Rectal smooth muscle tissue (tissue), 1 donor: Measurements from ENCODE around the gene PRXL2B.

Source experiments
- H3K27ac ChIP-seq: one replicate; pipeline ENCODE4 v1.7.0; 2013; ENCODE audit warnings: low read depth, low read length, inconsistent platforms
- H3K27me3 ChIP-seq: one replicate; pipeline ENCODE4 v1.7.0; 2013; ENCODE audit warnings: low read length; ENCODE audit not compliant: control insufficient read depth, insufficient read depth
- H3K36me3 ChIP-seq: one replicate; pipeline ENCODE4 v1.7.0; 2013; ENCODE audit warnings: low read length; ENCODE audit not compliant: control insufficient read depth, insufficient read depth
- H3K4me1 ChIP-seq: one replicate; pipeline ENCODE4 v1.7.0; 2013; ENCODE audit warnings: low read length; ENCODE audit not compliant: control insufficient read depth, insufficient read depth
- H3K4me3 ChIP-seq: one replicate; pipeline ENCODE4 v1.7.0; 2013; ENCODE audit warnings: low read length
- H3K9ac ChIP-seq: one replicate; pipeline ENCODE4 v1.7.0; 2013; ENCODE audit warnings: low read length

The PRXL2B gene

DNA sequence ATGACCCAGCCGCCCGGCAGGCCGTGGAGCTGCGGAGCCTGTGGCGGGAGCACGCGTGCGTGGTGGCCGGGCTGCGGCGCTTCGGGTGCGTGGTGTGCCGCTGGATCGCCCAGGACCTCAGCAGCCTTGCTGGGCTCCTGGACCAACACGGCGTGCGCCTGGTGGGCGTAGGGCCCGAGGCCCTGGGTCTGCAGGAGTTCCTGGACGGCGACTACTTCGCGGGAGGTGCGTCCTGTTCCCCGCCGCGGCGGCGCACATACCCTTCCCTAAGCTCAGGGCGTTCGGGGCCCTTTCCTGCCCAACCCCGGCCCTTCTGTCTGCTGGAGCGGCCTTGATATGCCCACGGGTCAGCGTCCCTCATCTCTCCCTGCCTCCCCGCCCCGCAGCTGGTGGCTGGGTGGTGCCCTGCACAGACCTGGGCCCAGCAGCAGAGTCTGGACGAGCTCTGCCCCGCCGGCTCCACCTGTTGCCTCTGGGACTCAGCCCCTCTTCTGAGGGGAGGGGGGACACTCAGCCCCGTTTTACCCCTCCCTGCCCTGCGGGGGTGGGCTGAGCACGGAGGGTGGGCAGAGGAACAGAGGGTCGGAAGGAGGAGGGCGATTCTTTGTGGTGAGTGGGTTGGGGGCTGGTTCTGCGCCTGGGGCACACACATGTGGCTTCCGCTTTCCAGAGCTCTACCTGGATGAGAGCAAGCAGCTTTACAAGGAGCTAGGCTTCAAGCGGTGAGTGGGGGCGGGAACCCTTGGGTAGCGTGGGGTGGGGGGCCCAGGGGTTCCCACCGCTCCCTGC, 688 bp downstream of the PRXL2B start:
- no peaks in the 10 kb centered on the region for H3K4me1 ChIP-seq

DNA sequence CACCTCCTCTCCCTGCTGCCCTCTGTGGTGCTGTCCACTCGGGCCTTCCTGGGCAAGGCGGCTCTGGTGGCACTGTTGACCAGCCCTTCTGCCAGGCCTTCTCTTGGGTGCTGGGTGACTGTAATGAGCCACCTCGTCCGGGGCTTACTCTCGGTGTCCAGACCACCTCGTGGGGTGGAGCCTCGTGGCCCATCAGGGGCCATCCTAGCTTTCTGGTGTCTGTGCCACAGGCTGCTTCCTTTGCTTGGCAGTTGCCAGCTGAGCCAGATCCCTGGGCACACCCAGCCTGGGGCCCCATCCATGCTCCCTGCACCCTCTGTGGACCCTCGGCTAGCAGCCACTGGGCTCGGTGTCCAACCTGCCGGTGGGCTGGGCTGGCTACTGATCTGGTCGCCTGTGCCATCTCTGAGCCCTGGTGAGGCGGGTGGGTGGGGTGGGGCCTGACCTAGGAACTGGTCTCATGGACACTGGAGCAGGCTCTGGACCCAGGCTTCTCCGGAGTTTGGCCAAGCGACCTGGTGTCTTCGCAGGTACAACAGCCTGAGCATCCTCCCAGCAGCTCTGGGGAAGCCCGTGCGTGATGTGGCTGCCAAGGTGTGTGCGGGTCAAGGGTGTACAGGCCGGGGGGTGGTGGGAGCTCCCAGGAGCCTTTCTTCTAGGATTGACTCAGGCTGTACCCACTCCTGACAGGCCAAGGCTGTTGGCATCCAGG, 1.4 kb downstream of the PRXL2B start:
- no peaks in the 10 kb centered on the region for H3K27me3 ChIP-seq
- no peaks in the 10 kb centered on the region for H3K4me1 ChIP-seq
- no peak overlapping the region for H3K27ac ChIP-seq
- H3K36me3 ChIP-seq: peaks cover 3% of the 10 kb centered on the region
- H3K4me3 ChIP-seq: peak overlapping the region; percentile 78
- no peak overlapping the region for H3K9ac ChIP-seq

More for the DNA sequence above, 688 bp downstream of the PRXL2B start:
- H3K4me3 ChIP-seq: peak overlapping the region; percentile 78
- no peak overlapping the region for H3K9ac ChIP-seq
- peaks cover 3% of the 10 kb centered on the region for H3K36me3 ChIP-seq
- H3K27me3 ChIP-seq: no peaks in the 10 kb centered on the region
- H3K27ac ChIP-seq: peak overlapping the region; percentile 65

DNA sequence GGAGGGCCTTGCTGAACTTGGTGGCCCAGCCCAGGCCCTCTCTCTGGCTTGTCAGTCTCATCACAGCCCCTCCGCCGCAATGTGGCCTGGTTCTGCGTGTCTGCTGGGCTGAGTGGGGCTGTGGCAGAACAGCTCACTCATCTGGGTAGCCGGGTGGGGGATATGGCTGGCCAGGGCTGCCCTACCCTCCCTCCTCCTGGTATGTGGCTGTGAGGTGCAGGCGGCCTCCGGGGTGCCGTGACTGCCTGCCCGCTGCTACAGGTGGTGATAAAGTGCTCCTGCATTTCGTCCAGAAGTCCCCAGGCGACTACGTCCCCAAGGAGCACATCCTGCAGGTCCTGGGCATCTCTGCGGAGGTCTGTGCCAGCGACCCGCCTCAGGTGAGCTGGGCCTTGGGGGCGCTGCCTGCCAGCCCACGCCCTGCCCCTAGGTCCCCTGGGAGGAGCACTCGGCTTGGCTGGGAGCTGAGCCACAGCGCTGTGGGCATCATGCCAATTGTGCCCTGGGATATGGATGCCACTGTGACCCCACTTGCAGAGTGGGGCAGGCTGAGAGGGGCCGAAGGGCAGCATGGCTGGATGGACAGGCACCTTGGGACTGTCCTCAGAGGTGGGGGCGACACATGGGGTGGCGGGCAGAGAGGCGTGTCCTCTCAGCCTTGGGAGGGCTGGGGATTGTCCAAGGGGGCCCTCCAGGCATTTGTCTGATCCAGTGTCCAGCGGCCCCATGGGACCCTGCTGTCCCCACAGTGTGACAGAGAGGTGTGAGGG, 2.3 kb downstream of the PRXL2B start:
- Histone ChIP-seq H3K4me1 (no peaks in the 10 kb centered on the region), H3K4me3 (no peak overlapping the region)

DNA sequence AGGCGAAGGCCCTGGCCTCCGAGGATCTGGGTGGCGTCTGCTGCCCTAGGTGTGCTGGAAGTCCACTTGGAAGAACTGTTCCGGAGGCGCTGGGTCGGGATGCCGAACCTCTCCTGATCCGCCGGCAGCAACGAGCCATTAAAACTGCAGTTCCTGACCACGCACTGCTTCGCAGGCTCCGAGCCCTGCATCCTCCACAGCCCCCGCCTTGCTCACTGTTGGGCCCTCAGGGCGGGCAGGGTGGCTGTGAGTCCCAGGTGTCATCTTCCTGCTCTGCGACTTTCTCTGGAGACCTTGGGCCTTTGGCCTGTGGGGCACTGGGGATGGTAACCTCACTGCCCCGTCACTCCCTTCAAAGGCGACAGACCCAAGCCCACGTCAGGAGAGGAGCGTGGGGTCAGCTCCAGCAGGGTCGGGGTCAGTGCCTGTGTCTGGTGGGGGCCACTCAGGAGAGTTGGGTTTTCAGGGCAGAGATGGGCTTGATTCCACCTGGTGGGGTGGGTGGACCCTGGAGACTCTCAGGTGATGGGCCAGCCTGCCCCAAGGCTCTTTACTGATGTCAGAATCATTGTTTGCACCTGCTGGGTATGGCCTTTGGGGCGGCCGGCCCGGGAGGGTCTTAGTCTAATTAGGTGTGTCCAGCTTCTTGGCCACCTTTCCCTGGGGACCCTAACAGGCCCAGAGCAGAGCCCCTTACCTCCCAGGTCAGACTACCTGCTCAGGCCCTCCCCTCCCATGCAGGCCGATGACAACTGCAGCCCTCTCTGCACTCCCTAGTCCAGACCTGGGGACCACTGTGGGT, 3.1 kb downstream of the PRXL2B start:
- Histone ChIP-seq H3K4me3 (no peak overlapping the region), H3K36me3 (peaks cover 3% of the 10 kb centered on the region), H3K9ac (no peak overlapping the region), H3K27ac (no peak overlapping the region), H3K27me3 (no peaks in the 10 kb centered on the region), H3K4me1 (no peaks in the 10 kb centered on the region)

More for the DNA sequence above, 2.3 kb downstream of the PRXL2B start:
- H3K9ac ChIP-seq: no peak overlapping the region
- no peaks in the 10 kb centered on the region for H3K27me3 ChIP-seq
- peaks cover 3% of the 10 kb centered on the region for H3K36me3 ChIP-seq
- H3K27ac ChIP-seq: no peak overlapping the region

DNA sequence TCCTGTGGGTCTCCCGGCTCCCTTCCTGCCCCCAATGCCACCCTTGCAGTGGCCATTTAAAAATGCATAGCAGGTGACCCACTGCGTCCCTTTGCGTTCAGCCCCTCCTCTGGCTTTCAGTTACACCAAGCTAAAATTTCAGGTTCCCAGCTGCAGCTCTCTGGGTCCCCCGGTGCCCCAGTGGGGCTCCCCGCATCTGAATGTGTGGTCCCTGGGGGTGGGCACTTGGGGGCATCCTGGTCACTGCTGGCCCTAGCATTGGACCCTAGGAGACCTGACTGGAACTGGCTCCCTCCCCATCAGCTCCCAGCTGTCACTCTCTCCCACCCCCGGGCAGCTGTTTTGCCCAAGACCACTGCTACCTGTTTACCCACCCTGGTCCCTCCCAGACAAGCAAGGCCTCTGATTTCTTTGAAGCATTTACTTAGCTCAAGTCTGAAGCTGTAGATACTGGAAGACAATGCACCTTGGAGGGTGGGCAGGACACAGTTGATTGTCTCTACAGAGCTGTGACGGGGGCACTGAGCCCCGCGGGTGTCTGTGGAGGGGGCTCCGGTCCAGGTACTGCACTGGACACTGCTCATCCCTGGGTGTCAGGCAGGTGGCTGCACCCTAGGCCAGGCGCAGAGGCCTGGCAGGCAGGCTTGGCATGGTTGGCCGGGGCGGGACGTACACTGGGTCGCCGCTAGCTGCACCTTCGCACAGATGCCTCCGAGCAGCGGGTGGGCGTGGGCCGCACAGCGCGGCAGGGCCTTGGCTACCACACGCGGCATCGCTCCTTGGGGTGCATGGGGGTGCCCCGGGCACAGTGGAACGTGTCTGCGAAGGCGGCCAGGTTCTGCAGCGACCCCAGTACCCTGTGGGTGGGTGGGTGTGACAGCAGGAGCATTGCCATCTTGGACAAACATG, 3.9 kb downstream of the PRXL2B start:
- Histone ChIP-seq H3K27me3 (no peaks in the 10 kb centered on the region), H3K36me3 (peaks cover 3% of the 10 kb centered on the region), H3K4me1 (no peaks in the 10 kb centered on the region), H3K4me3 (no peak overlapping the region), H3K9ac (no peak overlapping the region), H3K27ac (no peak overlapping the region)

DNA sequence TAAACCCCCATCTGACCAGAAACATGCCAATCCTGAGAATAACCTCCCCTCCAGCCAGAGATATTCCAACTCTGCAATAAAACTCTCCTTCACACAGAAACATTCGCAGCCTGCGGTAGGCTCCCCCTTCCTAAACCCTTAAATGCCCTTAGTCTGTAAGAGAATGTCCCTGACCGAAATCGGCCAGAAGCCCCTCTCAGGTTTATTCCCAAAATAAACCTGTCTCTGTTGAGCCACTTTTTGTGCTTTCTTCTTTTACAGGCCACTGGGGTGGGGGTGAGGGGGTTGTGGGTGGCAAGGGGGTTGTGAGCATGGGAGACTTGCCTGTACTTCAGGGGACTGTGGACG, 4.6 kb downstream of the PRXL2B start:
- Histone ChIP-seq H3K36me3 (peaks cover 3% of the 10 kb centered on the region), H3K27ac (no peak overlapping the region), H3K4me3 (no peak overlapping the region), H3K27me3 (no peaks in the 10 kb centered on the region), H3K4me1 (no peaks in the 10 kb centered on the region), H3K9ac (no peak overlapping the region)

DNA sequence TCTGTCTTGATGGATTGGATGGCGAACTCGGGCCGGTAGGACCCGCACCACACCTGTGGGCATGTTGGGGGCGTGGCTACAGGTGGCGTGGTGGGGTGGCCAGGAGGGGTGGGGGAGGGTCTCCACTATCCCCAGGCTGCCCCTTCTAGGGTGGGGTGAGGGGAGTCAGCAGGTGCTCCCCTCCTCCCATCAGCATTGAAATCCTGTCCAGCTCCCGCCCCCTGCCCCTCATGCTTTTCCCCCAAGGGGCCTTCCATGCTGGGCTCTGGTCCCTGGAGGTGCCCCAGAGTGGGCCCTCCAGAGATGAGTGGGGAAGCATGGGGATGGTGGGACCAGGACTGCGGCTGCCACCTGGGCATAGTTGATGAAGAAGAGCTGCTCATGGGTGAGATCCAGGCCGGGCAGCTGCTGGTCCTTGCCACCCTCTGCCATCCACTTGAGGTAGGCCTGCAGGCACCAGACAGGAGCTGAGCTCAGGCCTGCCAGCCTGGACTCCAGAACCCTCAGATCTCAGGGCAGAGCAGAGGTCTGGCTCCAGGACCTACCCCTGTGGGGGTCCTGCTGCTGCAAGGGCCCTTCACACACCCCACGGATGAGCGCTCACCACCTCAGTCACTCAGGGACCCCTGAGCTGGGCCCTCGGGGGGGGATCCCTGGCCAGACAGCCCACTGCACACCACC, 5.1 kb downstream of the PRXL2B start:
- Histone ChIP-seq H3K9ac (no peak overlapping the region), H3K27ac (no peak overlapping the region), H3K4me3 (no peak overlapping the region), H3K27me3 (no peaks in the 10 kb centered on the region), H3K4me1 (no peaks in the 10 kb centered on the region), H3K36me3 (peaks cover 3% of the 10 kb centered on the region)

DNA sequence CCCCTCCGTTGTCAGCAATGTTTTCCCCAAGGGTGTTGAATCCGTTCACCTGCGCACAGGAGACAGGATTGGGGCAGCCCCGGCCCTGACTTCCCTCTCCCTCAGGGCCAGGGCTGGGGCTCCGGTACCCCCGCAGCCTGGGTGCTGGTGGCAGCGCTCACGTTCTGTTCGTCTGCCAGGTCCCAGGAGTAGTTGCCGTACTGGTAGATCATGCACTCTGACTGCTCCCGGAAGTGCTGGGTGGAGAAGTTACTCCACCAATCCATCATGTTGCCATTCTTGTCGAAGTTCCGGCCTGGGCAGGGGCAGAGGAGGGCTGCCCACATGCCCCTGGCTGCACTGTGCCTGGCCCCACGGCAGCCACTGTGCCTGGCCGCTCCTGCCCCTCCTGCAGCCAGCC, 6.1 kb downstream of the PRXL2B start:
- no peak overlapping the region for H3K9ac ChIP-seq
- H3K27ac ChIP-seq: no peak overlapping the region
- peaks cover 3% of the 10 kb centered on the region for H3K36me3 ChIP-seq
- no peak overlapping the region for H3K4me3 ChIP-seq
- H3K27me3 ChIP-seq: no peaks in the 10 kb centered on the region
- no peaks in the 10 kb centered on the region for H3K4me1 ChIP-seq

DNA sequence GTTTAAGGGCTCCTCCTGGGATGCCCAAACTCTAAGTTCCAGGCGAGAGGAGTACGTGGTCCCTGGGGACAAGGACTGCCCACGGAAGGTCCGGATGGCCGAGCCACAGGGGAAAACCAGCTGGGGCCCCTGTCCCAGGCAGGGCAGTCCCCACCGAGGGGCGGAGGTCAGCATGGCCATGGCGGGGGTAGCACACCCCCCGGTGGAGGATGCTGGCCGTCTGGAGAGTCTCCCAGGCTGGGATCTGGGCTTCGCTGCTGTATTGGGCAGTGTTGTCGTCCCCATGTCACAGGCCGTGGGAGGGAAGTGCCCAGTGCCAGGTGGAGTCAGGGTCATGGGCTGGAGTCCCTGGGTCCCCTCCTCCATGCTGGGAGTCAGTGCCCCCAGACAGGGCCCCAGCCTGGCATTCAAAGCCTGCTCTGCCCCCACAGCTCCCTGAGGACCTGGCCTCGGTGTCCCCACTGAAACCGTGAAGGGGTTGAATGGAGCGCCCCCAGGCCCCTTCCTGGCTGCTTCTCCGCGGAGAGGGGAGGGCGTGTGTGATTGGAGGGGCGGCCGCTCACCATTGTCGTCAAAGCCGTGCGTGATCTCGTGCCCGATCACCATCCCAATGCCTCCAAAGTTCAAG, 6.8 kb downstream of the PRXL2B start:
- Histone ChIP-seq H3K9ac (no peak overlapping the region), H3K36me3 (peaks cover 3% of the 10 kb centered on the region), H3K27ac (no peak overlapping the region), H3K27me3 (no peaks in the 10 kb centered on the region), H3K4me1 (no peaks in the 10 kb centered on the region), H3K4me3 (no peak overlapping the region)

DNA sequence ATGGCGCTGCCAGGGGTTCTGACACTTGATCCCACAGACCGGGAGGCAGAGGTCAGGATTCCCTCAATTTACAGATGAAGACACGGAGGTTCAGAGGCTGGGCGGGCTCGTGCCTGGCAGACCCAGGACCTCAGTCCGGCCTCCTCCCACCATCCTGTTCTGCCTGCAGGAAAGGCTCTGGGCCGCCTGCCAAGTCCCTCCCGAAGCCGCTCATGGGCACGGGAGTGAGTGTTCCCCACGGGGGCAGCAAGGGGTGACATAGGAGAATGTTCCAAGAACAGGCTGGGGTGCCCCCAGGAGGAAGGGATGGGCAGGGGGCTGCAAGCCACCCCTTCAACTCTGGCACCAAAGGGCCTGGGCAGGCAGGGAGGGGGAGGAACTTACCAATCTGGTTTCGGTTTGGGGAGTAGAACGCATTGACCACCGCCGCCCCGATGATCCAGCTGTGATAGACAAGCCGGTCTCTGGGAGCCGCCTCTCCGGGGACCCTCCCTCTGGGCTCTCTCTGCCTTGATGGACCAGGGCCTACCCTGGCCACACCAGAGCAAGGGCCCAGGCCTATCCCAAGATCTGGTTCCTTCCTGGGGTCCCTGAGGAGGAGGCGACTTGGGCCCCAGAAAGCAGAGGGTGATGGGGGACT, 7.5 kb downstream of the PRXL2B start:
- Histone ChIP-seq H3K9ac (no peak overlapping the region), H3K4me1 (no peaks in the 10 kb centered on the region), H3K27ac (no peak overlapping the region), H3K36me3 (peaks cover 3% of the 10 kb centered on the region), H3K4me3 (peak overlapping the region; percentile 46), H3K27me3 (no peaks in the 10 kb centered on the region)
